ENCODE results near the gene OR2AG1. TPM values are rescaled to one million over a fixed set of nuclear protein-coding genes. Genes with fewer than 3 reads are reported as not detected.

Gene OR2AG1
- polyA plus RNA-seq, 2 of the 4 experiments (the other 2 are of a cell fraction): not detected

GRCh38 chr11:6828103-6828502 is 45.3 kb downstream of the OR2AG1 start:
- ChIA-PET CTCF (no interaction called here), POLR2A (no interaction called here)
- no peak for ATAC-seq

GRCh38 chr11:6833356-6833755 is 50.5 kb downstream of the OR2AG1 start:
- H3K4me3 ChIP-seq: no peak overlapping the region
- FAIRE-seq (no peak), ATAC-seq (peak in 1 of 2 experiments; percentile 62; a peak in 1 of 6 replicates), DNase-seq (ENCODE audit: low read depth in 1 of 2, low spot score in 1 of 2) (no peak)
- ChIA-PET CTCF (no interaction called here), POLR2A (no interaction called here)
- no peaks in the 10 kb centered on the region for H3K4me1 ChIP-seq
- no peak for TF ChIP-seq JUN (IDR thresholded peaks at IDR 0.05)
- TF ChIP-seq HMGXB4 (CRISPR knock-in tag; IDR thresholded peaks at IDR 0.05; ENCODE audit: borderline replicate concordance): no peak
- H3K27ac ChIP-seq: no peak overlapping the region
- no peaks in the 10 kb centered on the region for H3K9me3 ChIP-seq
- 20% methylated on average over 6 of the region's 6 CpGs for WGBS (ENCODE audit: missing lambda C conversion rate)
- H3K4me2 ChIP-seq: no peak overlapping the region

More at GRCh38 chr11:6828103-6828502, 45.3 kb downstream of the OR2AG1 start:
- Histone ChIP-seq H3K27ac (no peak overlapping the region), H3K4me2 (no peak overlapping the region), H3K4me3 (no peak overlapping the region), H3K4me1 (no peaks in the 10 kb centered on the region), H3K9me3 (no peaks in the 10 kb centered on the region)
- FAIRE-seq (no peak), DNase-seq (ENCODE audit: low read depth in 1 of 2, low spot score in 1 of 2) (no peak)
- 0% methylated on average over 1 of the region's 1 CpG for WGBS (ENCODE audit: missing lambda C conversion rate)
- TF ChIP-seq RARB (CRISPR knock-in tag; IDR thresholded peaks at IDR 0.05) (no peak), MYC (IDR thresholded peaks at IDR 0.05; ENCODE audit: borderline replicate concordance, low read length) (no peak), FOXS1 (CRISPR knock-in tag; IDR thresholded peaks at IDR 0.05) (no peak), MAZ (IDR thresholded peaks at IDR 0.05; ENCODE audit: borderline replicate concordance, low read depth, low read length) (no peak), SREBF2 (IDR thresholded peaks at IDR 0.05) (no peak), MAFK (IDR thresholded peaks at IDR 0.05; ENCODE audit: partially characterized antibody) (no peak), POLR2A (IDR thresholded peaks at IDR 0.05; ENCODE audit: low read length) (no peak), CBX2 (IDR thresholded peaks at IDR 0.05; ENCODE audit: borderline replicate concordance, low read depth) (no peak), ESRRA (IDR thresholded peaks at IDR 0.05; ENCODE audit: borderline replicate concordance, low read length) (no peak), HDAC2 (IDR thresholded peaks at IDR 0.05) (no peak), FOSL2 (IDR thresholded peaks at IDR 0.05) (no peak), FOSL2 (CRISPR knock-in tag; IDR thresholded peaks at IDR 0.05) (no peak), GATA3 (IDR thresholded peaks at IDR 0.05; ENCODE audit: borderline replicate concordance) (no peak), CTCF (IDR thresholded peaks at IDR 0.05) (no peak)
- TF ChIP-seq, protein P1, sequence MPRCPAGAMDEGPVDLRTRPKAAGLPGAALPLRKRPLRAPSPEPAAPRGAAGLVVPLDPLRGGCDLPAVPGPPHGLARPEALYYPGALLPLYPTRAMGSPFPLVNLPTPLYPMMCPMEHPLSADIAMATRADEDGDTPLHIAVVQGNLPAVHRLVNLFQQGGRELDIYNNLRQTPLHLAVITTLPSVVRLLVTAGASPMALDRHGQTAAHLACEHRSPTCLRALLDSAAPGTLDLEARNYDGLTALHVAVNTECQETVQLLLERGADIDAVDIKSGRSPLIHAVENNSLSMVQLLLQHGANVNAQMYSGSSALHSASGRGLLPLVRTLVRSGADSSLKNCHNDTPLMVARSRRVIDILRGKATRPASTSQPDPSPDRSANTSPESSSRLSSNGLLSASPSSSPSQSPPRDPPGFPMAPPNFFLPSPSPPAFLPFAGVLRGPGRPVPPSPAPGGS (IDR thresholded peaks at IDR 0.05): no peak
- TF ChIP-seq, protein P2, sequence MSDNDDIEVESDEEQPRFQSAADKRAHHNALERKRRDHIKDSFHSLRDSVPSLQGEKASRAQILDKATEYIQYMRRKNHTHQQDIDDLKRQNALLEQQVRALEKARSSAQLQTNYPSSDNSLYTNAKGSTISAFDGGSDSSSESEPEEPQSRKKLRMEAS (IDR thresholded peaks at IDR 0.05): no peak

DNA sequence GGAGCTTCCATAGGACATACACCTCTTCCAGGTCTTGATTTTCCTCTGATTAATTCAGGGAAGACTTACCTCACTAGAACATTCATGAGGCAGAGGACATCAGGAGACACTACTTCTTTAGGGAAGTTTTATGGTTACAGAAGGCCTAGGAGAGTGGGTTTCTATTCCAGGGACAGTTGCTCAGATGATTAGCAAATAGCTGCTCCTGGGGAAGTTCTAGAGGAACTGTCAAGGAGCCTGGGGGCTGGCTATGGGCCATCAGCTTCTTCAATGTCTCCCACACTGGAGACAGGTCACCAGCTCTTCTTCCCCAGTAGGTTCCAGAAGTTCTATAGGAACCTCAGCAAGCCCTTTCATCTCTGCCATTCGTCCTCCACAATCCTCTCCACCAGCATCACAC is 51.2 kb downstream of the OR2AG1 start:
- FAIRE-seq: no peak
- no peaks in the 10 kb centered on the region for H3K4me1 ChIP-seq
- no peak for DNase-seq (ENCODE audit: low read depth in 1 of 2, low spot score in 1 of 2)
- WGBS (ENCODE audit: missing lambda C conversion rate): 7% methylated on average over 1 of the region's 1 CpG
- H3K9me3 ChIP-seq: no peaks in the 10 kb centered on the region
- ATAC-seq: no peak
- ChIA-PET POLR2A (no interaction called here), CTCF (no interaction called here)
- no peak overlapping the region for H3K4me2 ChIP-seq
- H3K4me3 ChIP-seq: no peak overlapping the region
- TF ChIP-seq JUN (IDR thresholded peaks at IDR 0.05) (no peak), ZC3H11A (IDR thresholded peaks at IDR 0.05) (no peak), HOXB13 (CRISPR knock-in tag; IDR thresholded peaks at IDR 0.05; ENCODE audit: low read depth) (no peak), HDAC2 (IDR thresholded peaks at IDR 0.05) (no peak), BHLHE40 (IDR thresholded peaks at IDR 0.05; ENCODE audit: low read depth, low read length) (no peak), FOSB (CRISPR knock-in tag; IDR thresholded peaks at IDR 0.05) (no peak), ZFP36 (IDR thresholded peaks at IDR 0.05; ENCODE audit: borderline replicate concordance, partially characterized antibody) (no peak), NPAS2 (CRISPR knock-in tag; IDR thresholded peaks at IDR 0.05; ENCODE audit: borderline replicate concordance) (no peak), RAD21 (conservative IDR thresholded peaks at IDR 0.05 in 1 of 2, IDR thresholded peaks at IDR 0.05 in 1 of 2) (no peak), RFX5 (IDR thresholded peaks at IDR 0.05) (no peak), POLR2A (IDR thresholded peaks at IDR 0.05; ENCODE audit: low read length) (no peak), FOXS1 (CRISPR knock-in tag; IDR thresholded peaks at IDR 0.05) (no peak), CBX2 (IDR thresholded peaks at IDR 0.05; ENCODE audit: borderline replicate concordance, low read depth) (no peak), USF2 (IDR thresholded peaks at IDR 0.05) (no peak), NFE2L2 (conservative IDR thresholded peaks at IDR 0.05; ENCODE audit: low read length) (no peak), KDM5A (IDR thresholded peaks at IDR 0.05) (no peak), PHF8 (IDR thresholded peaks at IDR 0.05; ENCODE audit: borderline replicate concordance, low read depth) (no peak), MAZ (IDR thresholded peaks at IDR 0.05; ENCODE audit: borderline replicate concordance, low read depth, low read length) (no peak), EHMT2 (IDR thresholded peaks at IDR 0.05; ENCODE audit: low read depth) (no peak), EP300 (IDR thresholded peaks at IDR 0.05) (no peak)
- H3K27ac ChIP-seq: no peak overlapping the region

All from A549 (cell line).